K562 (cell line): ENCODE measurements around the gene MFAP1. TPM values are rescaled to one million over a fixed set of nuclear protein-coding genes. Genes with fewer than 3 reads are reported as not detected.

Experiments
- BACH1 ChIP-seq: fragments of 200-800 bp; sonication (Bioruptor generic); IDR thresholded peaks from 2 replicates; pipeline ENCODE4 v1.6.1; 2016; ENCODE audit warnings: missing genetic modification characterization, missing compliant biosample characterization
- CBFA2T2 ChIP-seq: fragments of 450-650 bp; conservative IDR thresholded peaks from 2 replicates; pipeline ENCODE4 v1.6.1; 2017; ENCODE audit warnings: mild to moderate bottlenecking
- CHD1 ChIP-seq: fragments of 200-600 bp; sonication (generic); IDR thresholded peaks from one replicate; pipeline ENCODE4 v1.6.1; 2012; ENCODE audit warnings: mild to moderate bottlenecking, moderate library complexity, low read length, inconsistent platforms
- CREB3L1 ChIP-seq: fragments of 450-650 bp; IDR thresholded peaks from 2 replicates; pipeline ENCODE4 v1.6.1; 2014; ENCODE audit warnings: low read depth, mild to moderate bottlenecking, moderate library complexity, borderline replicate concordance
- EP400 ChIP-seq: fragments of 450-650 bp; IDR thresholded peaks from 2 replicates; pipeline ENCODE4 v1.6.1; 2017; ENCODE audit warnings: antibody characterized with exemption, mild to moderate bottlenecking, moderate library complexity
- MAZ ChIP-seq, 2 experiments: fragments of 450-650 bp in 1 of 2; sonication (generic) in 1 of 2; formaldehyde crosslinking; IDR thresholded peaks in 1 of 2; conservative IDR thresholded peaks in 1 of 2; 2 replicates each; pipeline versions ENCODE4 v1.4.0 to v1.5.0; 2020; ENCODE audit warnings: mild to moderate bottlenecking in 1 of 2, missing genetic modification reagents in 1 of 2
- MITF ChIP-seq: IDR thresholded peaks from 2 replicates; pipeline ENCODE4 v1.6.1; 2014; ENCODE audit warnings: antibody characterized with exemption
- NBN ChIP-seq: fragments of 450-650 bp; IDR thresholded peaks from 2 replicates; pipeline ENCODE4 v1.6.1; 2016; ENCODE audit warnings: low read depth, mild to moderate bottlenecking
- PKNOX1 ChIP-seq: fragments of 450-650 bp; IDR thresholded peaks from 2 replicates; pipeline ENCODE4 v1.6.1; 2016
- RB1 ChIP-seq: fragments of 450-650 bp; IDR thresholded peaks from 2 replicates; pipeline ENCODE4 v1.6.1; 2017; ENCODE audit warnings: low read depth, mild to moderate bottlenecking
- RBM34 ChIP-seq: fragments of 200-400 bp; formaldehyde crosslinking; IDR thresholded peaks from 2 replicates; pipeline ENCODE4 v1.6.1; 2018; ENCODE audit warnings: low read length, borderline replicate concordance; ENCODE audit not compliant: insufficient read depth
- SAP30 ChIP-seq: fragments of 200-600 bp; sonication (generic); IDR thresholded peaks from 2 replicates; pipeline ENCODE4 v1.6.1; 2012; ENCODE audit warnings: borderline replicate concordance, low read depth, mild to moderate bottlenecking, moderate library complexity, low read length, control low read depth, inconsistent platforms; ENCODE audit not compliant: insufficient read depth, poor library complexity, severe bottlenecking
- SOX6 ChIP-seq: fragments of 450-650 bp; IDR thresholded peaks from 2 replicates; pipeline ENCODE4 v1.6.1; 2014; ENCODE audit warnings: mild to moderate bottlenecking
- ZBTB5 ChIP-seq: fragments of 450-650 bp; IDR thresholded peaks from 2 replicates; pipeline ENCODE4 v1.6.1; 2017; ENCODE audit warnings: antibody characterized with exemption
- ZFPM2 ChIP-seq: fragments of 250-450 bp; sonication (Bioruptor Pico); IDR thresholded peaks from 2 replicates; pipeline ENCODE4 v1.5.1; 2022; ENCODE audit warnings: mild to moderate bottlenecking
- ZNF197 ChIP-seq: fragments of 200-800 bp; sonication (Bioruptor generic); IDR thresholded peaks from 2 replicates; pipeline ENCODE4 v1.6.1; 2016; ENCODE audit warnings: low read depth, missing genetic modification characterization, missing compliant biosample characterization
- ZNF212 ChIP-seq: fragments of 450-650 bp; formaldehyde crosslinking; IDR thresholded peaks from 2 replicates; pipeline ENCODE4 v1.4.0; 2020; ENCODE audit warnings: mild to moderate bottlenecking
- ZNF398 ChIP-seq: fragments of 250-450 bp; sonication (Bioruptor Pico); IDR thresholded peaks from 2 replicates; pipeline ENCODE4 v1.8.0; 2021; ENCODE audit warnings: moderate library complexity, mild to moderate bottlenecking, inconsistent platforms
- polyA plus RNA-seq, 8 experiments: library from polyadenylated mRNA; depleted of rRNA in 4 of 8; stranded (reverse) in 5 of 8; unstranded in 3 of 8; fragments of >200 nt; fragmentation: Nextera tagmentation in 2 of 8; fragmentation: Illumina TruSeq in 1 of 8; extraction: Ambion mirVana in 2 of 8; extraction: Trizol in 1 of 8; gene quantifications; 2 replicates each; pipeline versions ENCODE4 v1.2.1 to v1.2.3, GENCODE V29; 2011 to 2014; ENCODE audit warnings: inconsistent platforms in 1 of 8, missing spikeins in 1 of 8
- total RNA-seq, 7 experiments: library from RNA; depleted of rRNA in 6 of 7; stranded (reverse); fragments of >200 nt in 6 of 7; fragmentation: Illumina TruSeq in 2 of 7; extraction: Trizol in 2 of 7; gene quantifications; 2 replicates each; pipeline versions ENCODE4 v1.2.1 to v1.2.3, GENCODE V29; 2011 to 2021; ENCODE audit warnings: low replicate concordance in 1 of 7

The MFAP1 gene
- total and polyA plus RNA-seq, 9 of the 15 experiments (the other 6 are each of a cell fraction or from before 2014, with no cell fraction given): 34.9 to 64.1 (median 48.2) TPM

- 0 out of 2 replicates have a peak, but pooled peaks have one; percentile 69 for TF ChIP-seq ZFPM2
- TF ChIP-seq PKNOX1: no peak
- TF ChIP-seq SOX6: 0 out of 2 replicates have a peak, but pooled peaks have one; percentile 38
- TF ChIP-seq NBN: peak; percentile 17; the same call in 1 of the 2 replicates
- TF ChIP-seq EP400: peak; percentile 96
- peak; percentile 82 for TF ChIP-seq SAP30
- TF ChIP-seq CBFA2T2: peak; percentile 92
- peak; percentile 62 for TF ChIP-seq RB1
- peak; percentile 71 to 84 for TF ChIP-seq MAZ (CRISPR knock-in tag; conservative IDR thresholded peaks at IDR 0.05 in 1 of 2, IDR thresholded peaks at IDR 0.05 in 1 of 2)
- TF ChIP-seq MITF: peak; percentile 90
- TF ChIP-seq ZNF398 (CRISPR knock-in tag): no peak
- TF ChIP-seq CHD1: peak; percentile 77
- TF ChIP-seq ZNF212 (CRISPR knock-in tag): no peak
- peak; percentile 96 for TF ChIP-seq CREB3L1
- no peak for TF ChIP-seq ZBTB5
- TF ChIP-seq RBM34: no peak
- no peak for TF ChIP-seq ZNF197
- TF ChIP-seq BACH1 (tag): no peak
These were observed 32.3 kb downstream of the MFAP1 start, which contains the start of gene SERF2 (continued) for GRCh38 chr15:43791993-43792760.
